Esophagus muscularis mucosa (tissue), 4 donors: ENCODE measurements around the gene SNRNP27. TPM values are rescaled to one million over a fixed set of nuclear protein-coding genes. Genes with fewer than 3 reads are reported as not detected.
"Not testable (repeated sequence)": the region's sequence is repeated elsewhere in the genome, so short reads cannot be mapped to it uniquely, and the experiment has no call there.

Experiments
- DNase-seq: peaks from one replicate; pipeline ENCODE4 v3.0.0-alpha.2; 2017; ENCODE audit errors: extremely low spot score
- H3K27ac ChIP-seq, 4 donors: fragments of 200-600 bp; sonication (generic); replicated peaks in 1 of 4; 1 replicate in 3 of 4; 2 replicates in 1 of 4; pipeline ENCODE4 v1.5.1; 2016 to 2019; ENCODE audit warnings: mild to moderate bottlenecking in 1 of 4
- H3K27me3 ChIP-seq, 4 donors: fragments of 200-600 bp; sonication (generic); one replicate each; pipeline versions ENCODE4 v1.5.1 to v1.6.0; 2016 to 2019
- H3K36me3 ChIP-seq, 4 donors: fragments of 200-600 bp; sonication (generic); one replicate each; pipeline ENCODE4 v1.5.1; 2016 to 2019
- H3K4me1 ChIP-seq, 4 donors: fragments of 200-600 bp; sonication (generic); one replicate each; pipeline ENCODE4 v1.5.1; 2016 to 2019
- H3K4me3 ChIP-seq, 4 donors: fragments of 200-600 bp; sonication (generic); 1 replicate in 2 of 4; 2 replicates in 2 of 4; pipeline ENCODE4 v1.5.1; 2016 to 2019; ENCODE audit warnings: mild to moderate bottlenecking in 4 of 4, moderate library complexity in 1 of 4
- H3K9me3 ChIP-seq, 4 donors: fragments of 200-600 bp; sonication (generic); 1 replicate in 3 of 4; 2 replicates in 1 of 4; pipeline ENCODE4 v1.5.1; 2016 to 2019
- EP300 ChIP-seq: sonication (generic); formaldehyde crosslinking; IDR thresholded peaks from one replicate; pipeline ENCODE4 v1.6.1; 2017; ENCODE audit warnings: antibody characterized with exemption
- POLR2A ChIP-seq: fragments of 450-650 bp; IDR thresholded peaks from one replicate; pipeline ENCODE4 v1.6.1; 2017; ENCODE audit warnings: antibody characterized with exemption, moderate library complexity, mild to moderate bottlenecking, low read depth
- POLR2AphosphoS5 ChIP-seq, 2 donors: sonication (generic); formaldehyde crosslinking; IDR thresholded peaks; one replicate each; pipeline ENCODE4 v1.6.1; 2017; ENCODE audit warnings: antibody characterized with exemption in 2 of 2
- WGBS: methylation state at CpG from one replicate; pipeline ENCODE4 v1.1.5; 2018; 5-methylcytosine and 5-hydroxymethylcytosine counted together
- intact Hi-C: fragments of 100-400 bp; cut with DNase I; formaldehyde crosslinking; loops from one replicate; pipeline ENCODE4 v1.15.1; 2023
- total RNA-seq, 4 donors: library from RNA; depleted of rRNA; stranded (reverse); fragments of >200 nt; gene quantifications; one replicate each; pipeline versions ENCODE4 v1.1.0 to v1.2.1, GENCODE V29; 2016
- TF ChIP-seq, protein P1 (sequence below), 3 experiments: fragments of 200-600 bp in 2 of 3; fragments of 450-650 bp in 1 of 3; sonication (generic) in 2 of 3; IDR thresholded peaks; one replicate each; pipeline ENCODE4 v1.5.1; 2017 to 2019; ENCODE audit warnings: antibody characterized with exemption in 3 of 3, mild to moderate bottlenecking in 2 of 3, moderate library complexity in 1 of 3

SNRNP27 gene
- total RNA-seq, 4 donors from 2014 or later: 53.8 to 74.9 (median 62.9) TPM

DNA sequence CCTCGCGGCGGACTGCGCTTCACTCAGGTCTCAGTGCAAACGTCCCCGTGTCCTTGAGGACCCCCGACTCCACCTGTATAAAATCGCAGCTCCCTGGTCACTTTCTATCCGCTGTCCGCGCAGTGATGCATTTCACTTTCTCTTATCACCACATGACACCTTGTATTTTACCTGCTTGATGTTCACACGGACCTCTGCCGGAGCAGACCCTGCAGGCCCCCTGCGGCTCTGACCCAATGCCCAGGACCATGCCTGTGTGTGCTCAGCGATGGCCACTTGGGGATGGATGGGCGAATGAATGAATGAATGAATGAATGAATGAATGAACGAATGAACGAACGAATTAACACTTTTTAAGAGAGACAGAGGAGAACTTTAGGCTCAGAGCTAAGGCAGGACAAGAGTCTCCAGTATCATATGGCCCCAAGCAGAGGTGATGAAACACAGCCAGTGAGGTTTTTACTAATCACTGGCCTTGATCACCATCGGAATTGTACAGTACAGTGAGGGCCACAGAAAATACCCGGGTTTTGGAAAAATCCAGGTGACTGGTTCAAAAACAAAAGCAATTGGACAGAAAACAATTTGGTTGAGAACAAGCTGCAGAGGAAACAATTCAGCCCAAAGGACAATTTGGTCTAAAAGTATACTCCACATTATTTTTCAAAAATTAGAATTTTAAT, 55.3 kb downstream of the SNRNP27 start:
- Histone ChIP-seq H3K4me1 (peaks cover 0 to 9% (median 7%) of the 10 kb centered on the region in 4 donors), H3K9me3 (no peaks in the 10 kb centered on the region), H3K36me3 (peaks cover 0 to under 1% (median 0%) of the 10 kb centered on the region in 4 donors), H3K27me3 (peaks cover 0 to 8% (median 0%) of the 10 kb centered on the region in 4 donors), H3K4me3 (peak overlapping the region in 1 of 4 donors; percentile 24), H3K27ac (no peak overlapping the region)
- WGBS: 79% methylated on average over 21 of the region's 21 CpGs
- intact Hi-C loops: no loop called here
- TF ChIP-seq POLR2AphosphoS5 (IDR thresholded peaks at IDR 0.05) (no peak), POLR2A (no peak), EP300 (no peak)
- TF ChIP-seq, protein P1, sequence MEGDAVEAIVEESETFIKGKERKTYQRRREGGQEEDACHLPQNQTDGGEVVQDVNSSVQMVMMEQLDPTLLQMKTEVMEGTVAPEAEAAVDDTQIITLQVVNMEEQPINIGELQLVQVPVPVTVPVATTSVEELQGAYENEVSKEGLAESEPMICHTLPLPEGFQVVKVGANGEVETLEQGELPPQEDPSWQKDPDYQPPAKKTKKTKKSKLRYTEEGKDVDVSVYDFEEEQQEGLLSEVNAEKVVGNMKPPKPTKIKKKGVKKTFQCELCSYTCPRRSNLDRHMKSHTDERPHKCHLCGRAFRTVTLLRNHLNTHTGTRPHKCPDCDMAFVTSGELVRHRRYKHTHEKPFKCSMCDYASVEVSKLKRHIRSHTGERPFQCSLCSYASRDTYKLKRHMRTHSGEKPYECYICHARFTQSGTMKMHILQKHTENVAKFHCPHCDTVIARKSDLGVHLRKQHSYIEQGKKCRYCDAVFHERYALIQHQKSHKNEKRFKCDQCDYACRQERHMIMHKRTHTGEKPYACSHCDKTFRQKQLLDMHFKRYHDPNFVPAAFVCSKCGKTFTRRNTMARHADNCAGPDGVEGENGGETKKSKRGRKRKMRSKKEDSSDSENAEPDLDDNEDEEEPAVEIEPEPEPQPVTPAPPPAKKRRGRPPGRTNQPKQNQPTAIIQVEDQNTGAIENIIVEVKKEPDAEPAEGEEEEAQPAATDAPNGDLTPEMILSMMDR (IDR thresholded peaks at IDR 0.05): no peak
- no peak for DNase-seq

DNA sequence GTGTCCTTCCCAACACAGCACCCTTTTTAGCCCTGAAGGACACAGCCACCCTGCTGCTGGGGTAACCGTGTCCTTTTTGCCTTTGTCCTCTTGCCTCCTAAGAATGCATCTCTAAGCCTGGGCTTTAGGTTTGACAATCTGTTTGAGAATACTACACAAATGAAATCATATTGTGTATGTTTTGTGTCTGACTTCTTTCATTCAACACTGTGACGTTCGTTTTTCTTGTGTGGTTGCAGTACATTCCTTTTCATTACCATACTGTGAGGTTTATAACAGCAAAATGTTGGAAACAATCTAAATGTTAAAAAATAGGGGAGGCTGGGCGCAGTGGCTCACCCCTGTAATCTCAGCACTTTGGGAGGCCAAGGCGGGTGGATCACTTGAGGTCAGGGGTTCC, 56.5 kb downstream of the SNRNP27 start:
- intact Hi-C loops: no loop called here

DNA sequence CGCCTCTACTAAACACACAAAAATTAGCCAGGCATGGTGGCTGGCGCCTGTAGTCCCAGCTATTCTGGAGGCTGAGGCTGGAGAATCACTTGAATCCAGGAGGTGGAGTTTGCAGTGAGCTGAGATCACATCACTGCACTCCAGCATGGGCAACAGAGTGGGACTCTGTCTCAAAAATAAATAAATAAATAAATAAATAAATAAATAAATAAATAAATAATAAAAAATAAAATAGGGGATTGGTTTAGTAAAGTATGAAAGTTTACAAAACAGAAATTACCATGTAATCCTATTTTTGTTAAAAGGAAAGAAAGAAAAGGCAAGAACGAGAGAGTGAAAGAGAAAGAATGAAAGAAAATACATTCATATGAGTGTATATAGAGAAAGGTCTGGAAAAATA, 56.9 kb downstream of the SNRNP27 start:
- H3K4me3 ChIP-seq, H3K27ac ChIP-seq, H3K4me1 ChIP-seq, DNase-seq, H3K27me3 ChIP-seq, intact Hi-C loops, H3K36me3 ChIP-seq, H3K9me3 ChIP-seq: not testable (repeated sequence)
- WGBS: 95% methylated on average over 3 of the region's 3 CpGs

More for the DNA sequence above, 56.5 kb downstream of the SNRNP27 start:
- Histone ChIP-seq H3K27ac (no peak overlapping the region), H3K27me3 (peaks cover 0 to 8% (median 0%) of the 10 kb centered on the region in 4 donors), H3K9me3 (no peaks in the 10 kb centered on the region), H3K36me3 (no peaks in the 10 kb centered on the region), H3K4me1 (peaks cover 0 to 9% (median 7%) of the 10 kb centered on the region in 4 donors), H3K4me3 (no peak overlapping the region)
- WGBS: 79% methylated on average over 5 of the region's 5 CpGs
- TF ChIP-seq, protein P1 (IDR thresholded peaks at IDR 0.05): no peak
- TF ChIP-seq EP300 (no peak), POLR2A (no peak), POLR2AphosphoS5 (IDR thresholded peaks at IDR 0.05) (no peak)
- DNase-seq: no peak

DNA sequence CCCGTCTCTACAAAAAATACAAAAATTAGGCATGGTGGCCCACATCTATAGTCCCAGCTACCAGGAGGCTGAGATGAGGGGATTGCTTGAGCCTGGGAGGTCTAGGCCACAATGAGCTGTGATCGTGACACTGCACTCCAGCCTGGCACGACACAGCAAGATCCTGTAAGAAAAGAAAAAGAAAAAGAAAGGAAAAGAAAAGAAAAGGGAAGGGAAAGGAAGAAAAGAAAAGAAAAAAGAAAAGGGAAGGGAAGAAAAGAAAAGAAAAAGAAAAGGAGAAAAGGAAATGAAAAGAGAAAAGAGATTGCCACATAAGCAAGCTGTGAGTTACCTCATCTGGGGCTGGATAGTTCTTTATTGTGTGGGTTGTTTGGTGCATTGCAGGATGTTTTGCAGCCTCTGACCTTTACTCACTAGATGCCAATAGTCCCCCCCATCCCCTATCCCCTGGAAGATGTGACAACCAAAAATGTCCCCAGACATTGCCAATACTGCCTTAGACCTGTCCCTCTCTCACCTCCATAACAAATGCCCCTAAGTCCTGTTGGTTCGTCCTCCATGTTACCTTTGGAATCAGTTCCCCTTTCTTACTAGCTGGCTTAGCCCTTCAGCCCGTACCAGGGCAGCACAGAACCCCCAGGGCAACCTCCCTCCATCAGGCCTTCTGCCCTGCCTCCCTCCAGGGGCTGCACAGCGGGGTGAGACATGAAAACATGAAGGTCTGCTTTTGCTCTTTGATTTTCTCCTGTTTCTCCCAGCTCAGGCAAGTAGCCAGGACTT, 58.8 kb downstream of the SNRNP27 start:
- no peaks in the 10 kb centered on the region for H3K36me3 ChIP-seq
- H3K4me3 ChIP-seq: no peak overlapping the region
- WGBS: 82% methylated on average over 6 of the region's 6 CpGs
- intact Hi-C loops: no loop called here
- H3K27ac ChIP-seq: no peak overlapping the region
- no peak for DNase-seq
- TF ChIP-seq, protein P1 (IDR thresholded peaks at IDR 0.05): no peak
- H3K27me3 ChIP-seq: peaks cover 0 to 8% (median 0%) of the 10 kb centered on the region in 4 donors
- H3K4me1 ChIP-seq: peaks cover 0 to 9% (median 7%) of the 10 kb centered on the region in 4 donors
- H3K9me3 ChIP-seq: no peaks in the 10 kb centered on the region

DNA sequence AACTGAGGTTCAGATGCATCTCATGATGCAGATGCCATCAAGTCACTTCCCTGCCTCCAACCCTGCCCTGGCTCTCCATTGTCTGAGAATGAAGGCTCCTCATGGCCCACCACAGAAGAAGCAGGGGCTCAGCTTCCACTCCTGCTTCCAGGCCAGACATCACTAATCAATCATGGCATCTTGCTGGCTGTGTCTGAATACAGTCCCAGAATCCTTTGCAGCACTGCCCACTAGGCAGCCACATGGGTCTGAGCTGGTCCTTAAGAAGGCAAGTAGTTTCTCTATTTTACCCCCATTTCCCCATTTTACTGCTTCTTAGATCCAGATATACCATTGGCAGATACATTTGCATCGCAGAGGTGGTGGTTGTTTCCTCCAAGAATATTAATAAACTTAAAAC, 60.3 kb downstream of the SNRNP27 start:
- no peaks in the 10 kb centered on the region for H3K4me1 ChIP-seq
- H3K27me3 ChIP-seq: peaks cover 0 to 1% (median 0%) of the 10 kb centered on the region in 4 donors
- TF ChIP-seq POLR2A: no peak
- no peak for TF ChIP-seq POLR2AphosphoS5 (IDR thresholded peaks at IDR 0.05)
- TF ChIP-seq EP300: no peak
- TF ChIP-seq, protein P1 (IDR thresholded peaks at IDR 0.05): no peak
- H3K9me3 ChIP-seq: no peaks in the 10 kb centered on the region
- no peak overlapping the region for H3K4me3 ChIP-seq
- no peaks in the 10 kb centered on the region for H3K36me3 ChIP-seq
- no peak for DNase-seq
- 100% methylated on average over 1 of the region's 1 CpG for WGBS
- intact Hi-C loops: no loop called here
- H3K27ac ChIP-seq: no peak overlapping the region
